K562 (cell line): ENCODE results near the gene IRX1. TPM values are rescaled to one million over a fixed set of nuclear protein-coding genes. Genes with fewer than 3 reads are reported as not detected.

Experiments used
- ATAC-seq: fragments of 200-7000 bp; cut with Tn5 transposase; 3 replicates; pipeline ENCODE4 v1.9.1; 2020; ENCODE audit warnings: moderate library complexity
- BruUV-seq: library from RNA; stranded (reverse); fragments of 400-500 nt; replicated peaks from 2 replicates; lab custom pipeline; 2021; lab: Mats Ljungman, UMichigan
- CTCF ChIA-PET: fragments of 300-600 bp; formaldehyde crosslinking; extraction: SDS; loops from one replicate; lab custom pipeline; 2021; ENCODE audit warnings: low intra/inter-chr PET ratio; lab: Yijun Ruan, JAX
- POLR2A ChIA-PET: fragments of 300-600, 350-650 bp; sonication (Branson Sonifier 250); formaldehyde crosslinking; extraction: SDS; loops from one replicate; lab custom pipeline; 2021; ENCODE audit warnings: antibody characterized with exemption, inconsistent platforms; lab: Yijun Ruan, JAX
- DNase-seq, 4 experiments: peaks; one replicate each; pipeline versions ENCODE4 v3.0.0 to v3.0.0-alpha.2; 2011 to 2018; ENCODE audit warnings: low spot score in 3 of 4, mixed read lengths in 3 of 4; ENCODE audit errors: extremely low read depth in 1 of 4
- FAIRE-seq: peaks from 2 replicates; lab custom pipeline; 2011; peaks lifted over from hg19 to GRCh38; lab: Jason Lieb, UNC
- H2AFZ ChIP-seq: 2 replicates; pipeline ENCODE4 v1.6.0; 2011; ENCODE audit warnings: low read depth, low read length, control low read depth, inconsistent platforms
- H3K27ac ChIP-seq: fragments of 200-600 bp; 3 replicates; pipeline ENCODE4 v1.8.0; 2011; ENCODE audit warnings: low read depth, mild to moderate bottlenecking, control low read depth, inconsistent platforms, low read length, moderate library complexity, mixed read lengths; ENCODE audit errors: extremely low read depth
- H3K27me3 ChIP-seq, 2 experiments: fragments of 300-600 bp in 1 of 2; 2 replicates in 1 of 2; 3 replicates in 1 of 2; pipeline versions ENCODE4 v1.6.0 to v1.8.0; 2011; ENCODE audit warnings: inconsistent platforms in 2 of 2, low read length in 2 of 2, mild to moderate bottlenecking in 1 of 2, mixed read lengths in 1 of 2, moderate library complexity in 1 of 2; ENCODE audit not compliant: control insufficient read depth in 2 of 2, insufficient read depth in 2 of 2
- H3K36me3 ChIP-seq: fragments of 300-600 bp; 3 replicates; pipeline ENCODE4 v1.8.0; 2011; ENCODE audit warnings: mild to moderate bottlenecking, low read length, inconsistent platforms; ENCODE audit not compliant: control insufficient read depth, insufficient read depth
- H3K4me1 ChIP-seq, 2 experiments: fragments of 200-600 bp in 1 of 2; replicated peaks in 1 of 2; 2 replicates in 1 of 2; 3 replicates in 1 of 2; pipeline versions ENCODE4 v1.5.1 to v1.8.0; 2011; ENCODE audit warnings: inconsistent platforms in 2 of 2, low read length in 2 of 2, mild to moderate bottlenecking in 1 of 2, mixed read lengths in 1 of 2, moderate library complexity in 1 of 2; ENCODE audit not compliant: control insufficient read depth in 2 of 2, insufficient read depth in 2 of 2
- H3K4me2 ChIP-seq: 2 replicates; pipeline ENCODE4 v1.6.1; 2011; ENCODE audit warnings: low read length, control low read depth, inconsistent platforms, mixed read lengths; ENCODE audit not compliant: insufficient read depth
- H3K4me3 ChIP-seq: fragments of 200-600 bp; sonication (generic), shearing (Covaris generic); 2 replicates; pipeline ENCODE4 v1.5.1; 2016; ENCODE audit warnings: control low read depth, inconsistent platforms
- H3K79me2 ChIP-seq: fragments of 200-600 bp; 3 replicates; pipeline ENCODE4 v1.8.0; 2011; ENCODE audit warnings: low read length, inconsistent platforms; ENCODE audit not compliant: control insufficient read depth, insufficient read depth
- H3K9ac ChIP-seq, 2 experiments: 2 replicates each; pipeline versions ENCODE4 v1.6.0 to v1.6.1; 2011; ENCODE audit warnings: low read depth in 2 of 2, low read length in 2 of 2, control low read depth in 1 of 2, inconsistent platforms in 1 of 2, mild to moderate bottlenecking in 1 of 2, mixed read lengths in 1 of 2; ENCODE audit not compliant: insufficient read depth in 1 of 2
- H3K9me1 ChIP-seq: one replicate; pipeline ENCODE4 v1.6.0; 2011; ENCODE audit warnings: inconsistent platforms, mild to moderate bottlenecking, low read length, moderate library complexity; ENCODE audit not compliant: control insufficient read depth, insufficient read depth
- H3K9me3 ChIP-seq: replicated peaks from 2 replicates; pipeline ENCODE4 v1.5.1; 2011; ENCODE audit warnings: low read depth, low read length, inconsistent platforms; ENCODE audit not compliant: control insufficient read depth, insufficient read depth
- H4K20me1 ChIP-seq: replicated peaks from 2 replicates; pipeline ENCODE4 v1.6.1; 2011; ENCODE audit warnings: low read length, inconsistent platforms, mixed read lengths; ENCODE audit not compliant: control insufficient read depth, insufficient read depth
- CBFB ChIP-seq: sonication (generic); formaldehyde crosslinking; IDR thresholded peaks from 2 replicates; pipeline ENCODE4 v1.4.0; 2020; ENCODE audit warnings: mild to moderate bottlenecking, missing genetic modification reagents
- DPF2 ChIP-seq: fragments of 450-650 bp; IDR thresholded peaks from 2 replicates; pipeline ENCODE4 v1.6.1; 2016
- MCM5 ChIP-seq: fragments of 450-650 bp; IDR thresholded peaks from 2 replicates; pipeline ENCODE4 v1.6.1; 2016; ENCODE audit warnings: low read depth
- NFYB ChIP-seq: IDR thresholded peaks from 2 replicates; pipeline ENCODE4 v1.6.1; 2011; ENCODE audit warnings: mild to moderate bottlenecking, moderate library complexity; ENCODE audit not compliant: insufficient read length; ENCODE audit errors: extremely low read depth
- SREBF1 ChIP-seq: fragments of 150-350 bp; IDR thresholded peaks from 2 replicates; pipeline ENCODE4 v1.6.1; 2014; ENCODE audit warnings: antibody characterized with exemption, low read depth, low read length, borderline replicate concordance
- ZBTB1 ChIP-seq: sonication (generic); formaldehyde crosslinking; IDR thresholded peaks from 2 replicates; pipeline ENCODE4 v1.8.1; 2023; ENCODE audit warnings: missing genetic modification reagents, low read depth, mild to moderate bottlenecking, borderline replicate concordance
- ZNF311 ChIP-seq: fragments of 250-450 bp; sonication (Bioruptor Pico); IDR thresholded peaks from 2 replicates; pipeline ENCODE4 v1.4.0; 2020; ENCODE audit warnings: mild to moderate bottlenecking, moderate library complexity
- ZNF347 ChIP-seq: fragments of 450-650 bp; formaldehyde crosslinking; IDR thresholded peaks from 2 replicates; pipeline ENCODE4 v1.4.0; 2020; ENCODE audit warnings: low read depth, mild to moderate bottlenecking, moderate library complexity
- WGBS: fragments of 100-300 bp; shearing (Covaris generic); methylation state at CpG from one replicate; pipeline ENCODE4 v1.1.6; 2016; ENCODE audit warnings: low coverage, mixed read lengths; ENCODE audit not compliant: insufficient coverage; ENCODE audit errors: missing lambda C conversion rate; 5-methylcytosine and 5-hydroxymethylcytosine counted together
- in situ Hi-C: fragments of 300-500 bp; cut with MboI; formaldehyde crosslinking; loops from 4 replicates; pipeline ENCODE4 v1.15.0; 2018; ENCODE audit warnings: inconsistent platforms, mixed read lengths
- intact Hi-C: fragments of 100-400 bp; cut with micrococcal nuclease; formaldehyde crosslinking; loops from 2 replicates; pipeline ENCODE4 v1.14.2; 2022
- polyA plus RNA-seq, 8 experiments: library from polyadenylated mRNA; depleted of rRNA in 4 of 8; stranded (reverse) in 5 of 8; unstranded in 3 of 8; fragments of >200 nt; fragmentation: Nextera tagmentation in 2 of 8; fragmentation: Illumina TruSeq in 1 of 8; extraction: Ambion mirVana in 2 of 8; extraction: Trizol in 1 of 8; gene quantifications; 2 replicates each; pipeline versions ENCODE4 v1.2.1 to v1.2.3, GENCODE V29; 2011 to 2014; ENCODE audit warnings: inconsistent platforms in 1 of 8, missing spikeins in 1 of 8
- total RNA-seq, 7 experiments: library from RNA; depleted of rRNA in 6 of 7; stranded (reverse); fragments of >200 nt in 6 of 7; fragmentation: Illumina TruSeq in 2 of 7; extraction: Trizol in 2 of 7; gene quantifications; 2 replicates each; pipeline versions ENCODE4 v1.2.1 to v1.2.3, GENCODE V29; 2011 to 2021; ENCODE audit warnings: low replicate concordance in 1 of 7
- TF ChIP-seq, protein P1 (sequence below): fragments of 450-650 bp; formaldehyde crosslinking; IDR thresholded peaks from 2 replicates; pipeline ENCODE4 v1.4.0; 2022; ENCODE audit warnings: missing genetic modification characterization

IRX1 gene
- total and polyA plus RNA-seq, 9 of the 15 experiments (the other 6 are each of a cell fraction or from before 2014, with no cell fraction given), result not detected

GRCh38 chr5:3619579-3619978 lies 23.9 kb downstream of the IRX1 start:
- Histone ChIP-seq H4K20me1 (no peaks in the 10 kb centered on the region; the same call in 1 of the 2 replicates), H2AFZ (no peak overlapping the region), H3K27me3 (0 out of 5 replicates have a peak, but pooled peaks cover 0 to 12% of the 10 kb centered on the region in 2 experiments), H3K36me3 (no peaks in the 10 kb centered on the region), H3K4me1 (no peaks in the 10 kb centered on the region), H3K9me3 (no peaks in the 10 kb centered on the region), H3K4me2 (no peak overlapping the region), H3K9me1 (peaks cover 5% of the 10 kb centered on the region), H3K27ac (no peak overlapping the region), H3K79me2 (no peaks in the 10 kb centered on the region), H3K9ac (no peak overlapping the region), H3K4me3 (no peak overlapping the region)
- intact Hi-C loops, result no loop called here
- FAIRE-seq (no peak), ATAC-seq (no peak), DNase-seq (no peak)
- in situ Hi-C loops, result no loop called here
- CTCF ChIA-PET, result no interaction called here
- POLR2A ChIA-PET, result no interaction called here
- 1% methylated on average over 5 of the region's 6 CpGs for WGBS
- TF ChIP-seq ZNF347 (CRISPR knock-in tag), result no peak
- BruUV-seq, result no TSS peak

- CTCF ChIA-PET, result no interaction called here
- Histone ChIP-seq H4K20me1 (no peaks in the 10 kb centered on the region; the same call in 1 of the 2 replicates), H3K4me2 (no peak overlapping the region), H3K27ac (no peak overlapping the region), H3K9ac (no peak overlapping the region), H3K9me1 (no peaks in the 10 kb centered on the region), H3K27me3 (peaks cover 0 to 25% of the 10 kb centered on the region in 2 experiments; a peak in 1 of 5 replicates), H3K4me3 (no peak overlapping the region), H3K79me2 (no peaks in the 10 kb centered on the region), H3K9me3 (no peaks in the 10 kb centered on the region), H2AFZ (no peak overlapping the region), H3K4me1 (no peaks in the 10 kb centered on the region), H3K36me3 (no peaks in the 10 kb centered on the region)
- intact Hi-C loops (no loop called here), in situ Hi-C loops (no loop called here)
- TF ChIP-seq NFYB (no peak), ZBTB1 (CRISPR knock-in tag) (no peak), ZNF311 (no peak), SREBF1 (no peak), DPF2 (no peak), MCM5 (no peak), CBFB (CRISPR knock-in tag) (no peak)
- TF ChIP-seq, protein P1, sequence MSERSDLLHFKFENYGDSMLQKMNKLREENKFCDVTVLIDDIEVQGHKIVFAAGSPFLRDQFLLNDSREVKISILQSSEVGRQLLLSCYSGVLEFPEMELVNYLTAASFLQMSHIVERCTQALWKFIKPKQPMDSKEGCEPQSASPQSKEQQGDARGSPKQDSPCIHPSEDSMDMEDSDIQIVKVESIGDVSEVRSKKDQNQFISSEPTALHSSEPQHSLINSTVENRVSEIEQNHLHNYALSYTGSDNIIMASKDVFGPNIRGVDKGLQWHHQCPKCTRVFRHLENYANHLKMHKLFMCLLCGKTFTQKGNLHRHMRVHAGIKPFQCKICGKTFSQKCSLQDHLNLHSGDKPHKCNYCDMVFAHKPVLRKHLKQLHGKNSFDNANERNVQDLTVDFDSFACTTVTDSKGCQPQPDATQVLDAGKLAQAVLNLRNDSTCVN, result no peak
- DNase-seq (no peak), FAIRE-seq (no peak), ATAC-seq (no peak)
- POLR2A ChIA-PET, result no interaction called here
- 0% methylated on average over 9 of the region's 9 CpGs for WGBS
- no TSS peak for BruUV-seq
These were observed 27.3 kb downstream of the IRX1 start for GRCh38 chr5:3622961-3623360.
